ENCODE measurements around the gene PLEKHH3.

PLEKHH3 gene

GRCh38 chr17:42617956-42618431 lies 58.8 kb downstream of the PLEKHH3 start:
- H3K36me3 ChIP-seq (replicated peaks), result peaks cover 23% of the 10 kb centered on the region
- H3K27ac ChIP-seq, result no peak overlapping the region
- no peaks in the 10 kb centered on the region for H3K27me3 ChIP-seq (replicated peaks)
- H3K4me3 ChIP-seq (ENCODE audit: low read depth, low read length), result no peak overlapping the region
- no peak for DNase-seq
- TF ChIP-seq CTCF (IDR thresholded peaks at IDR 0.05; ENCODE audit: low read depth, low read length, missing control alignments), result no peak
- in situ Hi-C loops (cut with HindIII; ENCODE audit: low pct_ligation_motif_present, low sequenced_read_pairs), result no loop called here

All from brain microvascular endothelial cell (primary cell).